OCI-LY1 (cell line): ENCODE results near the gene PARD3B.

Source experiments
- H2AFZ ChIP-seq: fragments of 200-600 bp; sonication (generic), shearing (Covaris generic); 2 replicates; pipeline ENCODE4 v1.6.0; 2014; ENCODE audit warnings: antibody characterized with exemption, mild to moderate bottlenecking, low read length
- H3F3A ChIP-seq: fragments of 200-600 bp; sonication (generic), shearing (Covaris generic); 2 replicates; pipeline ENCODE4 v1.6.0; 2014; ENCODE audit warnings: mild to moderate bottlenecking, antibody characterized with exemption, low read length, moderate library complexity; ENCODE audit not compliant: insufficient read depth
- H3K27ac ChIP-seq: fragments of 200-600 bp; sonication (generic); 2 replicates; pipeline ENCODE4 v1.5.1; 2014; ENCODE audit warnings: low read length, mixed run types, mild to moderate bottlenecking, low read depth; ENCODE audit not compliant: poor library complexity, severe bottlenecking
- H3K27me3 ChIP-seq: fragments of 200-600 bp; sonication (generic); 2 replicates; pipeline ENCODE4 v1.6.0; 2014; ENCODE audit warnings: antibody characterized with exemption, mild to moderate bottlenecking, low read length, moderate library complexity; ENCODE audit not compliant: insufficient read depth
- H3K36me3 ChIP-seq: fragments of 200-600 bp; sonication (generic); 2 replicates; pipeline ENCODE4 v1.6.1; 2014; ENCODE audit warnings: mild to moderate bottlenecking, antibody characterized with exemption, low read length, moderate library complexity, mixed read lengths; ENCODE audit not compliant: insufficient read depth
- H3K4me1 ChIP-seq: fragments of 200-600 bp; sonication (generic); 2 replicates; pipeline ENCODE4 v1.5.1; 2014; ENCODE audit warnings: mild to moderate bottlenecking, low read length, moderate library complexity; ENCODE audit not compliant: insufficient read depth, severe bottlenecking
- H3K4me2 ChIP-seq: fragments of 200-600 bp; sonication (generic), shearing (Covaris generic); 2 replicates; pipeline ENCODE4 v1.6.1; 2014; ENCODE audit warnings: low read length
- H3K4me3 ChIP-seq: fragments of 200-600 bp; sonication (generic); 2 replicates; pipeline ENCODE4 v1.5.1; 2014; ENCODE audit warnings: low read length, low read depth, mild to moderate bottlenecking, mixed read lengths; ENCODE audit not compliant: poor library complexity, severe bottlenecking
- H3K79me2 ChIP-seq: fragments of 200-600 bp; shearing (Covaris generic); 2 replicates; pipeline ENCODE4 v1.6.1; 2016; ENCODE audit warnings: mixed run types, low read length, mixed read lengths; ENCODE audit not compliant: insufficient read depth
- H3K9ac ChIP-seq: fragments of 200-600 bp; sonication (generic), shearing (Covaris generic); 2 replicates; pipeline ENCODE4 v1.6.1; 2014; ENCODE audit warnings: mild to moderate bottlenecking, low read length, mixed read lengths
- H3K9me2 ChIP-seq: fragments of 200-600 bp; sonication (generic), shearing (Covaris generic); 2 replicates; pipeline ENCODE4 v1.6.1; 2014; ENCODE audit warnings: low read depth, mild to moderate bottlenecking, low read length, mixed read lengths
- H3K9me3 ChIP-seq: fragments of 200-600 bp; shearing (Covaris generic); 2 replicates; pipeline ENCODE4 v1.6.1; 2014; ENCODE audit warnings: low read length, mixed read lengths
- H4K20me1 ChIP-seq: fragments of 200-600 bp; sonication (generic), shearing (Covaris generic); 2 replicates; pipeline ENCODE4 v1.6.0; 2016; ENCODE audit warnings: mild to moderate bottlenecking, low read length; ENCODE audit not compliant: insufficient read depth
- EZH2 ChIP-seq: fragments of 200-600 bp; sonication (generic), shearing (Covaris generic); IDR thresholded peaks from 2 replicates; pipeline ENCODE4 v1.8.0; 2017; ENCODE audit warnings: borderline replicate concordance, mixed run types, mild to moderate bottlenecking, antibody characterized with exemption, low read length, moderate library complexity, mixed read lengths
- TF ChIP-seq, protein P1 (sequence below): fragments of 200-600 bp; sonication (generic), shearing (Covaris generic); IDR thresholded peaks from 2 replicates; pipeline ENCODE4 v1.5.1; 2017; ENCODE audit warnings: mild to moderate bottlenecking, antibody characterized with exemption, low read length, moderate library complexity, mixed read lengths

Gene PARD3B

DNA sequence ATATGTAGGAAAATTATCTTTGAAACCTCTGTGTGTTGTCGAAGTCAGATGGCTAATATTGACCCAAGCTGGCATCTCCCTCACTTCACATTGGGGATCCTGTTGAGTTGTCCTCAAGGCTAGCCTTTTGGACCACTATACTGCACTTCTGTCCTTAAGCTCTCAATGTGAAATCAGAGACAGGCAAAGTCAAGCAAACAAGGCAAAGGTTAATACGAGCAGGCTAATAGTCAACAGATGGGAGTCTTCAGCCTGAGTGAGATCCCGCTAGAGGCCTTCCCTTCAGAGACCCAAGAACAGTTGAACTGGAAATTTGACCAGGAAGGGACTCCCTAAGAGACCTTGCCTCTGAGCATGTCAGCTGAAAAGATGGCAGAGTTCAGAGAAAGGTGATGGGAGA is 475.4 kb downstream of the PARD3B start:
- H3K9ac ChIP-seq = no peak overlapping the region
- H3K27me3 ChIP-seq = no peaks in the 10 kb centered on the region
- H3K9me3 ChIP-seq = no peaks in the 10 kb centered on the region
- H3K36me3 ChIP-seq = no peaks in the 10 kb centered on the region
- H2AFZ ChIP-seq = no peak overlapping the region
- H4K20me1 ChIP-seq = no peaks in the 10 kb centered on the region
- H3F3A ChIP-seq = no peaks in the 10 kb centered on the region
- no peak overlapping the region for H3K4me2 ChIP-seq
- no peaks in the 10 kb centered on the region for H3K9me2 ChIP-seq
- no peak overlapping the region for H3K27ac ChIP-seq
- H3K4me3 ChIP-seq = no peak overlapping the region
- no peaks in the 10 kb centered on the region for H3K4me1 ChIP-seq
- no peaks in the 10 kb centered on the region for H3K79me2 ChIP-seq
- TF ChIP-seq EZH2 = no peak
- TF ChIP-seq, protein P1, sequence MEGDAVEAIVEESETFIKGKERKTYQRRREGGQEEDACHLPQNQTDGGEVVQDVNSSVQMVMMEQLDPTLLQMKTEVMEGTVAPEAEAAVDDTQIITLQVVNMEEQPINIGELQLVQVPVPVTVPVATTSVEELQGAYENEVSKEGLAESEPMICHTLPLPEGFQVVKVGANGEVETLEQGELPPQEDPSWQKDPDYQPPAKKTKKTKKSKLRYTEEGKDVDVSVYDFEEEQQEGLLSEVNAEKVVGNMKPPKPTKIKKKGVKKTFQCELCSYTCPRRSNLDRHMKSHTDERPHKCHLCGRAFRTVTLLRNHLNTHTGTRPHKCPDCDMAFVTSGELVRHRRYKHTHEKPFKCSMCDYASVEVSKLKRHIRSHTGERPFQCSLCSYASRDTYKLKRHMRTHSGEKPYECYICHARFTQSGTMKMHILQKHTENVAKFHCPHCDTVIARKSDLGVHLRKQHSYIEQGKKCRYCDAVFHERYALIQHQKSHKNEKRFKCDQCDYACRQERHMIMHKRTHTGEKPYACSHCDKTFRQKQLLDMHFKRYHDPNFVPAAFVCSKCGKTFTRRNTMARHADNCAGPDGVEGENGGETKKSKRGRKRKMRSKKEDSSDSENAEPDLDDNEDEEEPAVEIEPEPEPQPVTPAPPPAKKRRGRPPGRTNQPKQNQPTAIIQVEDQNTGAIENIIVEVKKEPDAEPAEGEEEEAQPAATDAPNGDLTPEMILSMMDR = no peak

- Histone ChIP-seq H2AFZ (no peak overlapping the region), H3K4me1 (no peaks in the 10 kb centered on the region), H3K4me2 (no peak overlapping the region), H4K20me1 (no peaks in the 10 kb centered on the region), H3K4me3 (no peak overlapping the region), H3K9ac (no peak overlapping the region), H3F3A (no peaks in the 10 kb centered on the region), H3K27me3 (no peaks in the 10 kb centered on the region), H3K9me3 (no peaks in the 10 kb centered on the region), H3K79me2 (no peaks in the 10 kb centered on the region), H3K27ac (no peak overlapping the region), H3K9me2 (no peaks in the 10 kb centered on the region), H3K36me3 (no peaks in the 10 kb centered on the region)
- no peak for TF ChIP-seq EZH2
- TF ChIP-seq, protein P1 = no peak
Observed at GRCh38 chr2:205022841-205023240, 477.6 kb downstream of the PARD3B start.

DNA sequence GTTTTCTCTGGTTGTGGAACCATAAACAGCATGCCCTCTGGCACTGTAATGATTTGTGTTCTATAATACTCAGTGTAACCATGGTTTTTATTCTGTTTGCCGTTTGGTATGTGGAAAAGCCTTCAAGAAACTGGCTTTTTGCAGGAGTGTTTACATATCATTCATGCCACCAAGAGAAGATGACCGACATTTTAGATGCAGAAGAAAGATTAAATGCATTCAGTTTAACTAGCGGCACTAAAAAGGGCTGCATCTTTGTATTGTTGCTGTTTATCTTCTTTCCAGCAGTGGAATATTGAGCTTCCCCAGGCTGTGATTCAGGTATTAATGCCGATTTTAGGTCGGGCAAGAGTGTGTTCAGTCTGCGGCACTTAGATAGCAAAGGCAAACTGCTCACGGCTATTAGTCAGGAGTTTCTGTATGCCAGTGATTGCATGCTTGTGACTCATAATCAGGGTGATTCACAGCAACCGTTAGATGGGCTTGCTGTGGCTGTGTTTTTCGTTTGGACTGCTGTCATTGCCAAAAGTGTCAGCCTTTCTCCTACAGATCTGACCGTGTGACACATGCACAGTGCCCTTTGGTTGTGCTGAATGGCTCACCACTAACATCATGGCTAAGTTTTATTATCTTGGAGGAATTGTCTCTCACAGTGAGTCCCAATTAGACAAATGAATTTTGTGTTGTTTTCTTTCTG is 479.7 kb downstream of the PARD3B start:
- Histone ChIP-seq H3K27ac (no peak overlapping the region), H3K9me2 (no peaks in the 10 kb centered on the region)
- TF ChIP-seq, protein P1 = no peak
- no peak for TF ChIP-seq EZH2

More for the DNA sequence above, 479.7 kb downstream of the PARD3B start:
- Histone ChIP-seq H4K20me1 (no peaks in the 10 kb centered on the region), H3K4me3 (no peak overlapping the region), H3K9ac (no peak overlapping the region), H3K9me3 (no peaks in the 10 kb centered on the region), H3F3A (no peaks in the 10 kb centered on the region), H3K36me3 (no peaks in the 10 kb centered on the region), H2AFZ (no peak overlapping the region), H3K27me3 (no peaks in the 10 kb centered on the region), H3K4me1 (no peaks in the 10 kb centered on the region), H3K79me2 (no peaks in the 10 kb centered on the region), H3K4me2 (no peak overlapping the region)
